Kidney epithelial cell (primary cell): Measurements from ENCODE around the gene TIMP2. TPM values are rescaled to one million over a fixed set of nuclear protein-coding genes. Genes with fewer than 3 reads are reported as not detected.

Experiments used
- DNase-seq: peaks from one replicate; pipeline ENCODE4 v3.0.0-alpha.2; 2010; ENCODE audit warnings: low read depth
- H3K27me3 ChIP-seq: 2 replicates; pipeline ENCODE4 v1.6.0; 2011; ENCODE audit warnings: low read length; ENCODE audit not compliant: control insufficient read depth, insufficient read depth
- H3K36me3 ChIP-seq: 2 replicates; pipeline ENCODE4 v1.5.1; 2011; ENCODE audit warnings: low read length; ENCODE audit not compliant: control insufficient read depth, insufficient read depth
- H3K4me3 ChIP-seq: 2 replicates; pipeline ENCODE4 v1.5.1; 2011; ENCODE audit warnings: low read depth, mild to moderate bottlenecking, control low read depth, low read length
- CTCF ChIP-seq: IDR thresholded peaks from 2 replicates; pipeline ENCODE4 v1.5.1; 2011; ENCODE audit warnings: mild to moderate bottlenecking, moderate library complexity, low read length, control low read depth, inconsistent platforms; ENCODE audit not compliant: insufficient read depth, poor library complexity, severe bottlenecking
- total RNA-seq: library from RNA; depleted of rRNA; stranded (reverse); fragments of >200 nt; gene quantifications from 2 replicates; pipeline ENCODE4 v1.2.3, GENCODE V29; 2015

The TIMP2 gene
- total RNA-seq, 1 donor from 2014 or later, result 130 TPM

- Histone ChIP-seq H3K27me3 (no peaks in the 10 kb centered on the region), H3K36me3 (no peaks in the 10 kb centered on the region), H3K4me3 (no peak overlapping the region)
- DNase-seq, result no peak
- TF ChIP-seq CTCF, result no peak
These were observed 34.6 kb upstream of the TIMP2 start for GRCh38 chr17:78959803-78960202.

GRCh38 chr17:78958641-78959127 is 33.5 kb upstream of the TIMP2 start:
- Histone ChIP-seq H3K4me3 (no peak overlapping the region), H3K27me3 (no peaks in the 10 kb centered on the region), H3K36me3 (no peaks in the 10 kb centered on the region)
- no peak for DNase-seq
- no peak for TF ChIP-seq CTCF

- Histone ChIP-seq H3K36me3 (no peaks in the 10 kb centered on the region), H3K27me3 (no peaks in the 10 kb centered on the region), H3K4me3 (no peak overlapping the region)
- no peak for TF ChIP-seq CTCF
- DNase-seq, result no peak
These were observed 31.9 kb upstream of the TIMP2 start for GRCh38 chr17:78957128-78957527.

GRCh38 chr17:78956254-78956653 is 31.1 kb upstream of the TIMP2 start:
- Histone ChIP-seq H3K27me3 (no peaks in the 10 kb centered on the region), H3K36me3 (no peaks in the 10 kb centered on the region), H3K4me3 (no peak overlapping the region)
- DNase-seq, result no peak
- no peak for TF ChIP-seq CTCF

GRCh38 chr17:78954684-78955083 is 29.5 kb upstream of the TIMP2 start:
- H3K4me3 ChIP-seq, result no peak overlapping the region
- DNase-seq, result no peak
- no peaks in the 10 kb centered on the region for H3K27me3 ChIP-seq
- H3K36me3 ChIP-seq, result no peaks in the 10 kb centered on the region
- no peak for TF ChIP-seq CTCF

- H3K4me3 ChIP-seq, result no peak overlapping the region
- H3K36me3 ChIP-seq, result no peaks in the 10 kb centered on the region
- no peaks in the 10 kb centered on the region for H3K27me3 ChIP-seq
- DNase-seq, result no peak
- no peak for TF ChIP-seq CTCF
These were observed 28.5 kb upstream of the TIMP2 start for GRCh38 chr17:78953356-78954350.
